OCI-LY7 (cell line): ENCODE data around the gene SLCO2B1. TPM values are rescaled to one million over a fixed set of nuclear protein-coding genes. Genes with fewer than 3 reads are reported as not detected.

ENCODE experiments used
- BruUV-seq: library from RNA; stranded (reverse); fragments of 400-500 nt; replicated peaks from 2 replicates; lab custom pipeline; 2021; lab: Mats Ljungman, UMichigan
- CTCF ChIA-PET: fragments of 300-600 bp; sonication (Branson Sonifier 250); formaldehyde crosslinking; loops from one replicate; lab custom pipeline; 2022; ENCODE audit warnings: antibody characterized with exemption; ENCODE audit not compliant: unreplicated experiment; lab: Charles Lee
- POLR2A ChIA-PET: fragments of 300-600 bp; sonication (Branson Sonifier 250); formaldehyde crosslinking; loops from one replicate; lab custom pipeline; 2022; ENCODE audit warnings: antibody characterized with exemption; lab: Charles Lee
- DNase-seq: peaks from one replicate; pipeline ENCODE4 v3.0.0-alpha.2; 2015; ENCODE audit warnings: low spot score
- H2AFZ ChIP-seq: fragments of 200-600 bp; sonication (generic), shearing (Covaris generic); 2 replicates; pipeline ENCODE4 v1.6.1; 2014; ENCODE audit warnings: mild to moderate bottlenecking, antibody characterized with exemption, low read length, moderate library complexity
- H3K27ac ChIP-seq: fragments of 200-600 bp; sonication (generic); 2 replicates; pipeline ENCODE4 v1.5.1; 2014; ENCODE audit warnings: mixed run types, low read depth, mild to moderate bottlenecking, moderate library complexity, low read length, inconsistent platforms; ENCODE audit not compliant: poor library complexity, severe bottlenecking
- H3K36me3 ChIP-seq: fragments of 200-600 bp; sonication (generic); 2 replicates; pipeline ENCODE4 v1.6.1; 2014; ENCODE audit warnings: mild to moderate bottlenecking, antibody characterized with exemption, low read length, moderate library complexity, mixed read lengths; ENCODE audit not compliant: insufficient read depth
- H3K4me1 ChIP-seq: fragments of 200-600 bp; sonication (generic); 2 replicates; pipeline ENCODE4 v1.5.1; 2014; ENCODE audit warnings: mild to moderate bottlenecking, low read length; ENCODE audit not compliant: insufficient read depth, poor library complexity, severe bottlenecking
- H3K4me2 ChIP-seq: fragments of 200-600 bp; sonication (generic); 2 replicates; pipeline ENCODE4 v1.6.1; 2014; ENCODE audit warnings: mild to moderate bottlenecking, low read length
- H3K4me3 ChIP-seq: fragments of 200-600 bp; sonication (generic); 2 replicates; pipeline ENCODE4 v1.5.1; 2014; ENCODE audit warnings: mild to moderate bottlenecking, low read depth, low read length; ENCODE audit not compliant: poor library complexity, severe bottlenecking
- H3K79me2 ChIP-seq: fragments of 200-600 bp; sonication (generic); 2 replicates; pipeline ENCODE4 v1.6.1; 2016; ENCODE audit warnings: low read depth, mild to moderate bottlenecking, low read length, moderate library complexity, mixed read lengths; ENCODE audit not compliant: insufficient read depth
- H3K9me2 ChIP-seq: fragments of 200-600 bp; sonication (generic); 2 replicates; pipeline ENCODE4 v1.6.1; 2016; ENCODE audit warnings: mild to moderate bottlenecking, low read length, mixed read lengths; ENCODE audit not compliant: insufficient read depth
- H3K9me3 ChIP-seq: fragments of 200-600 bp; sonication (generic); 2 replicates; pipeline ENCODE4 v1.6.1; 2014; ENCODE audit warnings: mild to moderate bottlenecking, mixed run types, low read length, mixed read lengths
- H4K20me1 ChIP-seq: fragments of 200-600 bp; sonication (generic); 2 replicates; pipeline ENCODE4 v1.6.1; 2014; ENCODE audit warnings: mild to moderate bottlenecking, antibody characterized with exemption, low read length, moderate library complexity, mixed read lengths; ENCODE audit not compliant: insufficient read depth
- CTCF ChIP-seq: fragments of 200-600 bp; sonication (generic); conservative IDR thresholded peaks from 2 replicates; pipeline ENCODE4 v1.5.1; 2014; ENCODE audit warnings: mild to moderate bottlenecking, antibody characterized with exemption, low read length, moderate library complexity, mixed read lengths
- EZH2phosphoT487 ChIP-seq: fragments of 200-600 bp; sonication (generic); IDR thresholded peaks from 2 replicates; pipeline ENCODE4 v1.6.1; 2018; ENCODE audit warnings: low read depth, borderline replicate concordance, mild to moderate bottlenecking, mixed run types, antibody characterized with exemption, low read length, moderate library complexity, mixed read lengths
- intact Hi-C: fragments of 100-400 bp; cut with micrococcal nuclease; formaldehyde crosslinking; loops from one replicate; pipeline ENCODE4 v1.10.0; 2022; ENCODE audit not compliant: unreplicated experiment
- total RNA-seq, 2 experiments: library from RNA; depleted of rRNA in 1 of 2; stranded (reverse); fragments of >200 nt in 1 of 2; shearing (Covaris generic) in 1 of 2; gene quantifications; 2 replicates each; pipeline ENCODE4 v1.2.3, GENCODE V29; 2014 to 2022

SLCO2B1 gene
- total RNA-seq, 2 experiments from 2014 or later, result 0.03 TPM; not detected in 1

GRCh38 chr11:75184757-75185425 is 34.0 kb downstream of the SLCO2B1 start:
- Histone ChIP-seq H3K79me2 (no peaks in the 10 kb centered on the region), H3K9me2 (no peaks in the 10 kb centered on the region), H4K20me1 (no peaks in the 10 kb centered on the region), H2AFZ (no peak overlapping the region), H3K4me1 (no peaks in the 10 kb centered on the region), H3K4me3 (no peak overlapping the region), H3K36me3 (no peaks in the 10 kb centered on the region), H3K27ac (no peak overlapping the region), H3K9me3 (no peaks in the 10 kb centered on the region), H3K4me2 (no peak overlapping the region)
- TF ChIP-seq EZH2phosphoT487 (no peak), CTCF (no peak)
- BruUV-seq, result no TSS peak
- CTCF ChIA-PET, result no interaction called here
- intact Hi-C loops, result no loop called here
- POLR2A ChIA-PET, result no interaction called here
- DNase-seq, result no peak

DNA sequence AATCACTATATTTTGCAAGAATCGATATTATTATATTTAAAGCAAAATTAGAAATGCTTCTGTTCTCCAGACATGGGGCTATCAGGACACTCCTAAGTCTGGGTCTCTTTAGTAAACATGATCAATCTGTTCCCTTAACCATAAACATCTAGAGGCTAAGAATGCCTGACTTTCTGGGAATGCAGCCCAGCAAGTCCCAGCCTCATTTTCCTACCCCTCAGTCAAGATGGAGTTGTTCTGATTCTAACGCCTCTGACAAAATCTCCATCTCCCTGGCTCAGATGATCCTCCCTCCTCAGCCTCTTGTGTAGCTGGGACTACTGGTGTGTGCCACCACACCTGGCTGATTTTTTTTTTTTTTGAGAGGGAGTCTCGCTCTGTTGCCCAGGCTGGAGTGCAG is 35.0 kb downstream of the SLCO2B1 start:
- no peaks in the 10 kb centered on the region for H3K9me3 ChIP-seq
- TF ChIP-seq EZH2phosphoT487 (no peak), CTCF (no peak)
- H3K4me3 ChIP-seq, result no peak overlapping the region
- BruUV-seq, result no TSS peak
- H4K20me1 ChIP-seq, result no peaks in the 10 kb centered on the region
- H2AFZ ChIP-seq, result no peak overlapping the region
- no peaks in the 10 kb centered on the region for H3K79me2 ChIP-seq
- H3K27ac ChIP-seq, result no peak overlapping the region
- POLR2A ChIA-PET, result interaction anchor here (0.7 kb wide), 1 partner anchor 925 kb away, joined by 3 read pairs; no protein-coding TSS in a partner anchor
- intact Hi-C loops, result no loop called here
- no peaks in the 10 kb centered on the region for H3K9me2 ChIP-seq
- CTCF ChIA-PET, result no interaction called here
- H3K4me2 ChIP-seq, result no peak overlapping the region
- DNase-seq, result no peak
- no peaks in the 10 kb centered on the region for H3K4me1 ChIP-seq
- no peaks in the 10 kb centered on the region for H3K36me3 ChIP-seq

DNA sequence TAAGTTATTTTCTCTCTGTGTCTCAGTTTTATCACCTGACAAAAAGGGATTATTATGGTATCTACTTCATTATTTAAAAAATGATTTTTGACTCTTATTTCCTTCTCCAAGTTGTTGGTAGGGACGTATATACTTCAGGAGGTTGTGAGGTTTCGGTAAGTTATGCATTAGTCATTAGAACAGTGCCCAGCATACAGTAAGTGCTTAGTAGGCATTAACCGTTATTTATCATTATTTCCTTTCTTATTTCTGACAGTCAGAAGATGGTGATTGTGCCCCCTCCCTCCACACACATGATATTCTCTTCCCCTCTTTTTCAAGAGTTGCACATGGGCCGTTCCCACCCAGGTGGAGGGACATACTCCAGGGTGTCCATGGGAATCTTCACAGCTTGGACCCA is 36.1 kb downstream of the SLCO2B1 start:
- CTCF ChIA-PET, result no interaction called here
- H2AFZ ChIP-seq, result no peak overlapping the region
- no peak for DNase-seq
- no peaks in the 10 kb centered on the region for H3K9me3 ChIP-seq
- no peaks in the 10 kb centered on the region for H3K4me1 ChIP-seq
- intact Hi-C loops, result no loop called here
- no peaks in the 10 kb centered on the region for H4K20me1 ChIP-seq
- no peak overlapping the region for H3K27ac ChIP-seq
- BruUV-seq, result no TSS peak
- no peaks in the 10 kb centered on the region for H3K36me3 ChIP-seq
- no peak overlapping the region for H3K4me2 ChIP-seq
- H3K4me3 ChIP-seq, result no peak overlapping the region
- H3K79me2 ChIP-seq, result no peaks in the 10 kb centered on the region
- no peaks in the 10 kb centered on the region for H3K9me2 ChIP-seq
- TF ChIP-seq CTCF (no peak), EZH2phosphoT487 (no peak)
- POLR2A ChIA-PET, result no interaction called here
